IMR-90 (cell line): ENCODE measurements around the gene CDK1. TPM values are rescaled to one million over a fixed set of nuclear protein-coding genes. Genes with fewer than 3 reads are reported as not detected.

ENCODE experiments used
- ATAC-seq: fragments of 200-7000 bp; cut with Tn5 transposase; 2 replicates; pipeline ENCODE4 v1.9.1; 2020; ENCODE audit warnings: low read depth, mild to moderate bottlenecking, moderate library complexity
- BruUV-seq: library from RNA; stranded (reverse); fragments of 400-500 nt; replicated peaks from 2 replicates; lab custom pipeline; 2021; lab: Mats Ljungman, UMichigan
- CTCF ChIA-PET: fragments of 300-600 bp; formaldehyde crosslinking; extraction: SDS; loops from one replicate; lab custom pipeline; 2021; ENCODE audit warnings: antibody characterized with exemption; lab: Yijun Ruan, JAX
- POLR2A ChIA-PET: fragments of 300-600 bp; sonication (Branson Sonifier 250); formaldehyde crosslinking; loops from one replicate; lab custom pipeline; 2022; ENCODE audit warnings: antibody characterized with exemption; ENCODE audit not compliant: unreplicated experiment; lab: Charles Lee
- DNase-seq: peaks from one replicate; pipeline ENCODE4 v3.0.0; 2013
- H2AFZ ChIP-seq: replicated peaks from 2 replicates; pipeline ENCODE3; 2013; ENCODE audit warnings: low read length, mild to moderate bottlenecking; ENCODE audit not compliant: poor library complexity
- H2AK5ac ChIP-seq: 2 replicates; pipeline ENCODE4 v1.6.1; 2013; ENCODE audit warnings: low read depth, low read length, inconsistent platforms
- H2AK9ac ChIP-seq: replicated peaks from 2 replicates; pipeline ENCODE3; 2013; ENCODE audit warnings: mild to moderate bottlenecking, low read depth, low read length, moderate library complexity; ENCODE audit not compliant: poor library complexity
- H2BK120ac ChIP-seq: 2 replicates; pipeline ENCODE4 v1.6.1; 2013; ENCODE audit warnings: low read depth, low read length, inconsistent platforms
- H2BK15ac ChIP-seq: 3 replicates; pipeline ENCODE4 v1.6.1; 2013; ENCODE audit warnings: low read depth, low read length, inconsistent platforms
- H2BK20ac ChIP-seq: 2 replicates; pipeline ENCODE4 v1.6.1; 2013; ENCODE audit warnings: low read depth, mild to moderate bottlenecking, inconsistent platforms, low read length, moderate library complexity
- H2BK5ac ChIP-seq: 2 replicates; pipeline ENCODE4 v1.6.1; 2013; ENCODE audit warnings: mild to moderate bottlenecking, low read depth, low read length, inconsistent platforms; ENCODE audit not compliant: poor library complexity, severe bottlenecking
- H3K14ac ChIP-seq: replicated peaks from 2 replicates; pipeline ENCODE4 v1.6.1; 2013; ENCODE audit warnings: low read depth, low read length, inconsistent platforms
- H3K18ac ChIP-seq: 2 replicates; pipeline ENCODE4 v1.6.1; 2013; ENCODE audit warnings: low read depth, low read length, control low read depth
- H3K23ac ChIP-seq: 2 replicates; pipeline ENCODE4 v1.6.1; 2013; ENCODE audit warnings: low read depth, low read length, inconsistent platforms
- H3K27ac ChIP-seq: 2 replicates; pipeline ENCODE4 v1.5.1; 2013; ENCODE audit warnings: mild to moderate bottlenecking, control low read depth, low read length; ENCODE audit not compliant: insufficient read depth
- H3K27me3 ChIP-seq: 2 replicates; pipeline ENCODE4 v1.6.1; 2013; ENCODE audit warnings: low read length; ENCODE audit not compliant: control insufficient read depth, insufficient read depth
- H3K36me3 ChIP-seq: 2 replicates; pipeline ENCODE4 v1.6.1; 2013; ENCODE audit warnings: low read length, mixed read lengths; ENCODE audit not compliant: control insufficient read depth, insufficient read depth
- H3K4ac ChIP-seq: 2 replicates; pipeline ENCODE4 v1.6.1; 2013; ENCODE audit warnings: low read depth, low read length, inconsistent platforms
- H3K4me1 ChIP-seq: 2 replicates; pipeline ENCODE4 v1.6.1; 2013; ENCODE audit warnings: low read length, mixed read lengths; ENCODE audit not compliant: control insufficient read depth, insufficient read depth
- H3K4me2 ChIP-seq: 2 replicates; pipeline ENCODE4 v1.6.1; 2013; ENCODE audit warnings: low read depth, mild to moderate bottlenecking, control low read depth, low read length, moderate library complexity
- H3K4me3 ChIP-seq: 2 replicates; pipeline ENCODE4 v1.5.1; 2013; ENCODE audit warnings: low read depth, mild to moderate bottlenecking, control low read depth, low read length, moderate library complexity; ENCODE audit not compliant: insufficient read depth
- H3K56ac ChIP-seq: 2 replicates; pipeline ENCODE4 v1.6.1; 2013; ENCODE audit warnings: low read length, inconsistent platforms; ENCODE audit not compliant: insufficient read depth; ENCODE audit errors: extremely low read depth
- H3K79me1 ChIP-seq, 2 experiments: 2 replicates each; pipeline ENCODE4 v1.6.1; 2013; ENCODE audit warnings: low read length in 2 of 2, inconsistent platforms in 1 of 2, low read depth in 1 of 2
- H3K9ac ChIP-seq: 2 replicates; pipeline ENCODE4 v1.6.1; 2013; ENCODE audit warnings: low read depth, low read length, control low read depth
- H3K9me1 ChIP-seq: 2 replicates; pipeline ENCODE4 v1.6.1; 2013; ENCODE audit warnings: low read length, inconsistent platforms; ENCODE audit not compliant: insufficient read depth
- H3K9me3 ChIP-seq: 2 replicates; pipeline ENCODE4 v1.6.1; 2013; ENCODE audit warnings: low read length; ENCODE audit not compliant: control insufficient read depth, insufficient read depth
- H4K20me1 ChIP-seq: 2 replicates; pipeline ENCODE4 v1.6.1; 2013; ENCODE audit warnings: low read length, inconsistent platforms; ENCODE audit not compliant: insufficient read depth
- H4K5ac ChIP-seq: 2 replicates; pipeline ENCODE4 v1.6.1; 2013; ENCODE audit warnings: mild to moderate bottlenecking, low read depth, low read length, control low read depth
- H4K8ac ChIP-seq, 2 experiments: 2 replicates each; pipeline ENCODE4 v1.6.1; 2013; ENCODE audit warnings: low read depth in 2 of 2, low read length in 2 of 2, control low read depth in 1 of 2, inconsistent platforms in 1 of 2
- H4K91ac ChIP-seq: 2 replicates; pipeline ENCODE4 v1.6.1; 2013; ENCODE audit warnings: low read depth, low read length, inconsistent platforms; ENCODE audit not compliant: insufficient read depth
- CHD1 ChIP-seq: IDR thresholded peaks from 2 replicates; pipeline ENCODE4 v1.6.1; 2012; ENCODE audit warnings: low read depth, low read length, improper control_type of control experiment
- CTCF ChIP-seq: conservative IDR thresholded peaks from 2 replicates; pipeline ENCODE4 v1.5.1; 2012; ENCODE audit warnings: mild to moderate bottlenecking, low read depth, low read length, improper control_type of control experiment
- FOS ChIP-seq: fragments of 150-350 bp; IDR thresholded peaks from 2 replicates; pipeline ENCODE4 v1.6.1; 2016; ENCODE audit warnings: low read depth, low read length
- MAFK ChIP-seq: IDR thresholded peaks from 2 replicates; pipeline ENCODE4 v1.6.1; 2012; ENCODE audit warnings: low read depth, low read length, improper control_type of control experiment
- MAZ ChIP-seq: IDR thresholded peaks from 2 replicates; pipeline ENCODE4 v1.6.1; 2012; ENCODE audit warnings: low read depth, mild to moderate bottlenecking, low read length, improper control_type of control experiment, moderate library complexity, borderline replicate concordance
- MXI1 ChIP-seq: IDR thresholded peaks from 2 replicates; pipeline ENCODE4 v1.6.1; 2012; ENCODE audit warnings: low read depth, mild to moderate bottlenecking, low read length, moderate library complexity, borderline replicate concordance
- NFE2L2 ChIP-seq: fragments of 150-350 bp; IDR thresholded peaks from 2 replicates; pipeline ENCODE4 v1.6.1; 2016; ENCODE audit warnings: low read depth, mild to moderate bottlenecking, low read length
- POLR2A ChIP-seq: IDR thresholded peaks from 2 replicates; pipeline ENCODE4 v1.6.1; 2012; ENCODE audit warnings: mild to moderate bottlenecking, low read depth, low read length
- RFX5 ChIP-seq: IDR thresholded peaks from 2 replicates; pipeline ENCODE4 v1.8.0; 2012; ENCODE audit warnings: low read depth, mild to moderate bottlenecking, low read length, moderate library complexity
- SMC3 ChIP-seq: fragments of 150-350 bp; IDR thresholded peaks from 2 replicates; pipeline ENCODE4 v1.6.1; 2016; ENCODE audit warnings: low read depth, mild to moderate bottlenecking, antibody characterized with exemption, low read length, moderate library complexity
- WGBS, 2 experiments: methylation state at CpG; one replicate each; pipeline versions ENCODE4 v1.1.5 to v1.1.7; 2013; ENCODE audit warnings: missing lambda C conversion rate in 2 of 2; ENCODE audit not compliant: insufficient read length in 1 of 2; ENCODE audit errors: extremely low coverage in 2 of 2; 5-methylcytosine and 5-hydroxymethylcytosine counted together
- dilution Hi-C: fragments of 300-500 bp; cut with HindIII; formaldehyde crosslinking; loops from one replicate; pipeline ENCODE4 v1.14.3; 2018; ENCODE audit warnings: low sequenced_read_pairs; ENCODE audit not compliant: unreplicated experiment
- in situ Hi-C: fragments of 300-500 bp; cut with MboI; formaldehyde crosslinking; loops from 3 replicates; pipeline ENCODE4 v1.14.3; 2019; ENCODE audit warnings: low sequenced_read_pairs, inconsistent platforms, mixed read lengths
- intact Hi-C: fragments of 100-400 bp; cut with micrococcal nuclease; formaldehyde crosslinking; loops from 2 replicates; pipeline ENCODE4 v1.10.0; 2022
- polyA plus RNA-seq, 3 experiments: library from polyadenylated mRNA; depleted of rRNA; stranded (reverse); fragments of >200 nt; gene quantifications; 2 replicates each; pipeline ENCODE4 v1.2.3, GENCODE V29; 2012; ENCODE audit warnings: low replicate concordance in 1 of 3
- total RNA-seq: library from RNA; depleted of rRNA; stranded (reverse); fragments of >200 nt; gene quantifications from 2 replicates; pipeline ENCODE4 v1.2.3, GENCODE V29; 2012
- TF ChIP-seq, protein P1 (sequence below): fragments of 150-350 bp; IDR thresholded peaks from 2 replicates; pipeline ENCODE4 v1.6.1; 2016; ENCODE audit warnings: low read depth, mild to moderate bottlenecking, low read length, moderate library complexity, borderline replicate concordance
- TF ChIP-seq, protein P2 (sequence below): fragments of 150-350 bp; IDR thresholded peaks from 2 replicates; pipeline ENCODE4 v1.6.1; 2017; ENCODE audit warnings: mild to moderate bottlenecking, antibody characterized with exemption, low read length, low read depth

The CDK1 gene
- total and polyA plus RNA-seq, 2 of the 4 experiments (the other 2 are of a cell fraction) = 21.9 to 28.1 TPM

DNA sequence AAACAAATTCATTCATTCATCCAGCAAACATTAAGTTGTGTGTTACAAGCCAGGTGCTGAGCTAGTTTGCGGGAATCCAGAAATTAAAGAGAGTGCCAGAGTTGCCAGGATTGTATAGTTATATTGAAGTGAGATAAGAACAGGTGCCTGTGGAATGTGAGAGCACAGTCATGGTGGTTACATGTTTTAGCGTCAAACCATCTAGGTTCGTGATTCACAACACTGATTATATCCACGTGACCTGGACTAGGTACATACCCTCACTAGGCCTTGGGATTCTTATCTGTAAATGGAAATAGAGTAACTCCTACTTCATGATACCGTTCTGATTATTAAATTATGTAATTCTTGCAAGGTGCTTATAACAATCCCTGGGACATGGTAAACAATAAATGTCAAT, 24.5 kb upstream of the CDK1 start:
- Histone ChIP-seq H3K14ac (no peak overlapping the region), H3K9ac (no peak overlapping the region), H4K20me1 (no peaks in the 10 kb centered on the region), H2AFZ (no peak overlapping the region), H4K8ac (no peak overlapping the region), H2BK20ac (no peak overlapping the region), H3K4me2 (no peak overlapping the region), H2BK120ac (no peak overlapping the region), H3K9me3 (no peaks in the 10 kb centered on the region), H3K18ac (no peak overlapping the region), H3K79me1 (no peaks in the 10 kb centered on the region), H3K27ac (no peak overlapping the region), H2AK5ac (no peak overlapping the region), H3K23ac (no peak overlapping the region), H3K56ac (no peak overlapping the region), H3K27me3 (peaks cover 3% of the 10 kb centered on the region), H4K5ac (no peak overlapping the region), H3K4ac (no peak overlapping the region), H3K36me3 (no peaks in the 10 kb centered on the region), H2BK15ac (no peak overlapping the region), H2AK9ac (no peak overlapping the region), H2BK5ac (no peak overlapping the region), H3K4me3 (no peak overlapping the region), H3K9me1 (no peaks in the 10 kb centered on the region), H3K4me1 (peaks cover 2% of the 10 kb centered on the region; the same call in 1 of the 2 replicates), H4K91ac (no peak overlapping the region)
- CTCF ChIA-PET = no interaction called here
- TF ChIP-seq, protein P1, sequence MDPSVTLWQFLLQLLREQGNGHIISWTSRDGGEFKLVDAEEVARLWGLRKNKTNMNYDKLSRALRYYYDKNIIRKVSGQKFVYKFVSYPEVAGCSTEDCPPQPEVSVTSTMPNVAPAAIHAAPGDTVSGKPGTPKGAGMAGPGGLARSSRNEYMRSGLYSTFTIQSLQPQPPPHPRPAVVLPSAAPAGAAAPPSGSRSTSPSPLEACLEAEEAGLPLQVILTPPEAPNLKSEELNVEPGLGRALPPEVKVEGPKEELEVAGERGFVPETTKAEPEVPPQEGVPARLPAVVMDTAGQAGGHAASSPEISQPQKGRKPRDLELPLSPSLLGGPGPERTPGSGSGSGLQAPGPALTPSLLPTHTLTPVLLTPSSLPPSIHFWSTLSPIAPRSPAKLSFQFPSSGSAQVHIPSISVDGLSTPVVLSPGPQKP = no peak
- no peak for TF ChIP-seq RFX5
- no peak for TF ChIP-seq CHD1
- TF ChIP-seq MXI1 = no peak
- TF ChIP-seq SMC3 = no peak
- TF ChIP-seq POLR2A = no peak
- TF ChIP-seq MAZ = no peak
- no peak for TF ChIP-seq CTCF
- TF ChIP-seq, protein P2, sequence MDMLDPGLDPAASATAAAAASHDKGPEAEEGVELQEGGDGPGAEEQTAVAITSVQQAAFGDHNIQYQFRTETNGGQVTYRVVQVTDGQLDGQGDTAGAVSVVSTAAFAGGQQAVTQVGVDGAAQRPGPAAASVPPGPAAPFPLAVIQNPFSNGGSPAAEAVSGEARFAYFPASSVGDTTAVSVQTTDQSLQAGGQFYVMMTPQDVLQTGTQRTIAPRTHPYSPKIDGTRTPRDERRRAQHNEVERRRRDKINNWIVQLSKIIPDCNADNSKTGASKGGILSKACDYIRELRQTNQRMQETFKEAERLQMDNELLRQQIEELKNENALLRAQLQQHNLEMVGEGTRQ = no peak
- TF ChIP-seq NFE2L2 = no peak
- no peak for TF ChIP-seq MAFK
- TF ChIP-seq FOS = no peak
- dilution Hi-C loops = no loop called here
- WGBS, 2 experiments = no CpG with 5 or more reads among the region's 5 CpGs
- ATAC-seq (no peak), DNase-seq (no peak)
- POLR2A ChIA-PET = no interaction called here
- intact Hi-C loops = no loop called here
- BruUV-seq = no TSS peak
- in situ Hi-C loops = loop anchor here (25.0 kb wide), 1 partner anchor 292 kb away; no protein-coding TSS in a partner anchor
